Lung (tissue), 12 donors: ENCODE results near the gene B4GALT6. TPM values are rescaled to one million over a fixed set of nuclear protein-coding genes. Genes with fewer than 3 reads are reported as not detected.

Experiments
- ATAC-seq: fragments of 200-7000 bp; cut with Tn5 transposase; one replicate; pipeline ENCODE4 v1.9.1; 2020; ENCODE audit warnings: moderate number of reproducible peaks; ENCODE audit not compliant: insufficient read depth, low FRiP score
- DNase-seq, 3 donors: peaks; one replicate each; pipeline ENCODE4 v3.0.0-alpha.2; 2013 to 2017
- H3K27ac ChIP-seq, 2 donors: one replicate each; pipeline ENCODE4 v1.5.1; 2013; ENCODE audit warnings: mild to moderate bottlenecking in 2 of 2, moderate library complexity in 2 of 2, control low read depth in 1 of 2, inconsistent platforms in 1 of 2, low read depth in 1 of 2, low read length in 1 of 2
- H3K27me3 ChIP-seq, 3 donors: one replicate each; pipeline ENCODE4 v1.5.1; 2013; ENCODE audit warnings: low read length in 2 of 3; ENCODE audit not compliant: control insufficient read depth in 3 of 3, insufficient read depth in 3 of 3
- H3K36me3 ChIP-seq, 4 donors: one replicate each; pipeline ENCODE4 v1.5.1; 2013; ENCODE audit warnings: low read length in 4 of 4, mild to moderate bottlenecking in 1 of 4, moderate library complexity in 1 of 4; ENCODE audit not compliant: control insufficient read depth in 4 of 4, insufficient read depth in 4 of 4
- H3K4me1 ChIP-seq, 5 donors: one replicate each; pipeline ENCODE4 v1.5.1; 2013; ENCODE audit warnings: low read length in 5 of 5, mild to moderate bottlenecking in 2 of 5, moderate library complexity in 1 of 5; ENCODE audit not compliant: control insufficient read depth in 5 of 5, insufficient read depth in 5 of 5
- H3K4me3 ChIP-seq: one replicate; pipeline ENCODE4 v1.5.1; 2013; ENCODE audit warnings: mild to moderate bottlenecking, control low read depth, moderate library complexity
- H3K9ac ChIP-seq, 2 donors: one replicate each; pipeline ENCODE4 v1.5.1; 2013; ENCODE audit warnings: low read length in 2 of 2, control low read depth in 1 of 2; ENCODE audit not compliant: insufficient read depth in 1 of 2
- H3K9me3 ChIP-seq, 4 donors: one replicate each; pipeline ENCODE4 v1.5.1; 2013; ENCODE audit warnings: low read length in 3 of 4, mild to moderate bottlenecking in 1 of 4, moderate library complexity in 1 of 4; ENCODE audit not compliant: control insufficient read depth in 4 of 4, insufficient read depth in 3 of 4
- CTCF ChIP-seq: IDR thresholded peaks from 2 replicates; pipeline ENCODE4 v1.5.1; 2012; ENCODE audit warnings: mild to moderate bottlenecking; ENCODE audit errors: control extremely low read depth, extremely low read depth
- WGBS, 2 donors: extraction: QIAGEN DNeasy Blood & Tissue Kit; methylation state at CpG; one replicate each; pipeline ENCODE4 v1.1.7; 2013; 5-methylcytosine and 5-hydroxymethylcytosine counted together
- polyA plus RNA-seq, 2 donors: library from polyadenylated mRNA; stranded (reverse); fragments of 200-250 nt; gene quantifications; one replicate each; pipeline ENCODE4 v1.2.1, GENCODE V29; 2013
- total RNA-seq, 2 donors: library from RNA; depleted of rRNA in 1 of 2; stranded (reverse); fragments of >200 nt in 1 of 2; gene quantifications; one replicate each; pipeline ENCODE4 v1.2.1, GENCODE V29; 2014 to 2021
- donor health status: control.
- donor health status: control.
- donor health status: Bipolar disorder and iron deficiency.
- donor health status: healthy.
- donor health status: DM: yes; HTN: yes; CAD: no.

The B4GALT6 gene
- total and polyA plus RNA-seq, 4 donors = 0.86 to 7.5 (median 3.0) TPM

GRCh38 chr18:31707815-31708214, 23.4 kb upstream of the B4GALT6 start:
- TF ChIP-seq CTCF = no peak
- no peaks in the 10 kb centered on the region for H3K4me1 ChIP-seq
- no peak overlapping the region for H3K27ac ChIP-seq
- H3K36me3 ChIP-seq = no peaks in the 10 kb centered on the region
- no peaks in the 10 kb centered on the region for H3K27me3 ChIP-seq
- H3K9ac ChIP-seq = no peak overlapping the region
- ATAC-seq (no peak), DNase-seq (no peak)
- no peak overlapping the region for H3K4me3 ChIP-seq
- no peaks in the 10 kb centered on the region for H3K9me3 ChIP-seq

- TF ChIP-seq CTCF = no peak
- no peaks in the 10 kb centered on the region for H3K4me1 ChIP-seq
- H3K27ac ChIP-seq = no peak overlapping the region
- no peak overlapping the region for H3K9ac ChIP-seq
- ATAC-seq (no peak), DNase-seq (no peak)
- H3K27me3 ChIP-seq = no peaks in the 10 kb centered on the region
- H3K9me3 ChIP-seq = peaks cover 0 to 3% (median 1%) of the 10 kb centered on the region in 4 donors
- no peaks in the 10 kb centered on the region for H3K36me3 ChIP-seq
- no peak overlapping the region for H3K4me3 ChIP-seq
- WGBS, 2 donors = 97% methylated on average over 3 of the region's 3 CpGs
Measured at GRCh38 chr18:31702449-31702848, 18.1 kb upstream of the B4GALT6 start.

GRCh38 chr18:31701744-31702143, 17.4 kb upstream of the B4GALT6 start:
- H3K9me3 ChIP-seq = peaks cover 0 to 3% (median 1%) of the 10 kb centered on the region in 4 donors
- DNase-seq = no peak
- whole genome bisulfite sequencing, 2 donors = 22 to 43% methylated on average over 1 of the region's 1 CpG
- no peak overlapping the region for H3K27ac ChIP-seq
- TF ChIP-seq CTCF = no peak
- no peaks in the 10 kb centered on the region for H3K27me3 ChIP-seq
- H3K4me3 ChIP-seq = no peak overlapping the region
- H3K4me1 ChIP-seq = no peaks in the 10 kb centered on the region
- H3K36me3 ChIP-seq = no peaks in the 10 kb centered on the region
- no peak overlapping the region for H3K9ac ChIP-seq
- ATAC-seq = no peak

GRCh38 chr18:31700990-31701389, 16.6 kb upstream of the B4GALT6 start:
- TF ChIP-seq CTCF = no peak
- Histone ChIP-seq H3K27ac (no peak overlapping the region), H3K27me3 (no peaks in the 10 kb centered on the region), H3K4me3 (no peak overlapping the region), H3K9me3 (peaks cover 0 to 3% (median 1%) of the 10 kb centered on the region in 4 donors), H3K9ac (no peak overlapping the region), H3K4me1 (no peaks in the 10 kb centered on the region), H3K36me3 (no peaks in the 10 kb centered on the region)
- no peak for ATAC-seq
- no peak for DNase-seq
- WGBS, 2 donors = 89 to 94% methylated on average over 1 of the region's 1 CpG
